OCI-LY3 (cell line): ENCODE results near the gene RAD51B.

ENCODE experiments used
- CTCF ChIP-seq: fragments of 200-600, 300-600 bp; sonication (generic); IDR thresholded peaks from 2 replicates; pipeline ENCODE4 v1.5.1; 2014; ENCODE audit warnings: antibody characterized with exemption, low read length, low read depth
- EZH2phosphoT487 ChIP-seq: fragments of 200-600 bp; shearing (Covaris generic); IDR thresholded peaks from 2 replicates; pipeline ENCODE4 v1.6.1; 2018; ENCODE audit warnings: antibody characterized with exemption, mixed run types, low read depth

DNA sequence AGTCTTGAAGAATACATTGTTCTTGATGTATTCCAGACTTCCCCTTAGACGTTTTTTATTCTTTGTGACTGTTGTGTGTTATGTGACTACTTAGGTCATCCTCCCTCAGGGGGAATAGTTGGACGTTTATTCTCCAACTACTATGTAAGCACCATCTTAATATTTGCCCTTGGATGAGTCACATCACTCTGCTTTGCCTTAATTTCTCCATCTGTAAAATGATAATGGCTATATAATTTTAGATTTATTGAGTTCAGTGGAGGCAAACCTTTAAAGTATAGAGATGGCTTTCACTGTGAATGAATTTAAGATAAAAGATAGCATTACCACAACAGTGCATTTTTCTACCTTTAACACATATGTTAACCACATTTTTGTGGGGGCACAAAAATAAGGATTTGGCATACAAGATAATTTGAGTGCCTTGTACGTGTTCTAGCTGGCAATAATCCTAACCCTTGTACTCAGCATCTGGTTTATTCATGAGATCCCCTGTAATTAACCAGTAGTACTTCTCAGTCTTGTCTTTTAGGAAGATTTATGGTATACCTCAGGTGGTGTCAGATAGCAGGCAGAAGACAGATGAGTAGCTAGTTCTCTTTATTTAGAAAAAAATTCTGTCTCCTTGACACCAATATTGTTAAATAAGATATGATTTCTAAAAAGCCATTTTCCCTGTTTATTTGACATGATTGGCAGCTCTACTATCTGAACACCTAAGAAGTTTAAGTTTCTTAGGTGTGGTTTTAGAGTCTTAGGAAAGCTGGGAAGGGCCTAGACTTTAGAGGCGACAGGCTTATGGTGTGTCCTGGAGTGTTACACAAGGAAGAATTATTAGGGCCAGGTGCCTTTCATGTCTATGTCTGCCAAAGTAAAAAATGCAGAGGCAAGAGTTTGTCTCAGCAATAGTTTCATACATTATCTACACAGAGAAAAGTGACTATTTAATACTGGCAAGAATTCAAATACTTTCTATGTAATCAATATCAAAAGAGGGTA, 152.3 kb downstream of the RAD51B start:
- TF ChIP-seq CTCF = no peak
- no peak for TF ChIP-seq EZH2phosphoT487
